Mesenchymal stem cell (in vitro differentiated cells and primary cell): ENCODE results near the gene MAP2K6.

ENCODE experiments used
- DNase-seq: peaks from one replicate; pipeline ENCODE4 v3.0.0-alpha.2; 2013
- H2AFZ ChIP-seq: one replicate; pipeline ENCODE4 v1.6.1; 2013; ENCODE audit warnings: low read depth, mild to moderate bottlenecking, control low read depth, inconsistent platforms, low read length, moderate library complexity
- H2AK5ac ChIP-seq: 2 replicates; pipeline ENCODE4 v1.6.1; 2013; ENCODE audit warnings: low read length, moderate library complexity, mild to moderate bottlenecking, inconsistent platforms; ENCODE audit not compliant: severe bottlenecking
- H2BK120ac ChIP-seq: one replicate; pipeline ENCODE4 v1.6.1; 2013; ENCODE audit warnings: low read depth, mild to moderate bottlenecking, inconsistent platforms, low read length, moderate library complexity
- H2BK12ac ChIP-seq, 2 experiments: one replicate each; pipeline ENCODE4 v1.6.1; 2013; ENCODE audit warnings: inconsistent platforms in 2 of 2, low read length in 2 of 2, mild to moderate bottlenecking in 2 of 2, moderate library complexity in 2 of 2, control low read depth in 1 of 2
- H2BK15ac ChIP-seq: one replicate; pipeline ENCODE4 v1.6.1; 2013; ENCODE audit warnings: mild to moderate bottlenecking, low read depth, inconsistent platforms; ENCODE audit not compliant: poor library complexity, severe bottlenecking
- H2BK5ac ChIP-seq: 2 replicates; pipeline ENCODE4 v1.6.1; 2013; ENCODE audit warnings: low read depth, mild to moderate bottlenecking, low read length, control low read depth, inconsistent platforms; ENCODE audit not compliant: poor library complexity, severe bottlenecking
- H3K14ac ChIP-seq, 2 experiments: one replicate each; pipeline ENCODE4 v1.6.1; 2013; ENCODE audit warnings: inconsistent platforms in 2 of 2, low read length in 2 of 2, control low read depth in 1 of 2, mild to moderate bottlenecking in 1 of 2, moderate library complexity in 1 of 2
- H3K18ac ChIP-seq, 2 experiments: one replicate each; pipeline ENCODE4 v1.6.1; 2013; ENCODE audit warnings: inconsistent platforms in 2 of 2, low read length in 2 of 2, control low read depth in 1 of 2, low read depth in 1 of 2, mild to moderate bottlenecking in 1 of 2
- H3K23ac ChIP-seq, 2 experiments: one replicate each; pipeline ENCODE4 v1.6.1; 2013; ENCODE audit warnings: inconsistent platforms in 2 of 2, low read length in 2 of 2, mild to moderate bottlenecking in 2 of 2, moderate library complexity in 2 of 2, control low read depth in 1 of 2
- H3K27ac ChIP-seq: 2 replicates; pipeline ENCODE4 v1.5.1; 2013; ENCODE audit warnings: mild to moderate bottlenecking, moderate library complexity, low read length, control low read depth, inconsistent platforms; ENCODE audit not compliant: poor library complexity, severe bottlenecking
- H3K27me3 ChIP-seq, 2 experiments: 2 replicates each; pipeline versions ENCODE4 v1.6.1 to v1.7.0; 2013; ENCODE audit warnings: low read length in 2 of 2, mild to moderate bottlenecking in 2 of 2, moderate library complexity in 2 of 2, control low read depth in 1 of 2, inconsistent platforms in 1 of 2; ENCODE audit not compliant: control insufficient read depth in 1 of 2, insufficient read depth in 1 of 2
- H3K36me3 ChIP-seq, 2 experiments: 2 replicates each; pipeline versions ENCODE4 v1.6.1 to v1.7.0; 2013; ENCODE audit warnings: low read length in 2 of 2, control low read depth in 1 of 2, inconsistent platforms in 1 of 2, low read depth in 1 of 2, mild to moderate bottlenecking in 1 of 2; ENCODE audit not compliant: insufficient read depth in 2 of 2, control insufficient read depth in 1 of 2
- H3K4ac ChIP-seq, 2 experiments: one replicate each; pipeline ENCODE4 v1.6.1; 2013; ENCODE audit warnings: inconsistent platforms in 2 of 2, low read length in 2 of 2, mild to moderate bottlenecking in 2 of 2, moderate library complexity in 2 of 2, control low read depth in 1 of 2, low read depth in 1 of 2
- H3K4me1 ChIP-seq: 2 replicates; pipeline ENCODE4 v1.6.1; 2013; ENCODE audit warnings: low read depth, low read length, control low read depth; ENCODE audit not compliant: control insufficient read depth, insufficient read depth
- H3K4me2 ChIP-seq: 2 replicates; pipeline ENCODE4 v1.6.1; 2013; ENCODE audit warnings: low read length, mild to moderate bottlenecking, inconsistent platforms; ENCODE audit not compliant: poor library complexity, severe bottlenecking
- H3K4me3 ChIP-seq, 2 experiments: 2 replicates each; pipeline versions ENCODE4 v1.5.1 to v1.7.0; 2013; ENCODE audit warnings: low read length in 2 of 2, mild to moderate bottlenecking in 2 of 2, control low read depth in 1 of 2, low read depth in 1 of 2; ENCODE audit not compliant: insufficient read depth in 1 of 2
- H3K79me1 ChIP-seq: replicated peaks from 2 replicates; pipeline ENCODE4 v1.6.1; 2013; ENCODE audit warnings: mild to moderate bottlenecking, control low read depth, low read length, inconsistent platforms; ENCODE audit not compliant: poor library complexity, severe bottlenecking
- H3K9ac ChIP-seq: 2 replicates; pipeline ENCODE4 v1.7.0; 2013; ENCODE audit warnings: mild to moderate bottlenecking, low read length, moderate library complexity
- H3K9me3 ChIP-seq: 2 replicates; pipeline ENCODE4 v1.7.0; 2013; ENCODE audit warnings: mild to moderate bottlenecking, low read length; ENCODE audit not compliant: control insufficient read depth
- H4K8ac ChIP-seq: one replicate; pipeline ENCODE4 v1.6.1; 2013; ENCODE audit warnings: inconsistent platforms, mild to moderate bottlenecking, low read length, moderate library complexity
- H4K91ac ChIP-seq: one replicate; pipeline ENCODE4 v1.6.1; 2013; ENCODE audit warnings: mild to moderate bottlenecking, low read length, inconsistent platforms
- WGBS: methylation state at CpG from one replicate; pipeline ENCODE4 v1.1.7; 2013; ENCODE audit warnings: mixed read lengths; 5-methylcytosine and 5-hydroxymethylcytosine counted together

The MAP2K6 gene

DNA sequence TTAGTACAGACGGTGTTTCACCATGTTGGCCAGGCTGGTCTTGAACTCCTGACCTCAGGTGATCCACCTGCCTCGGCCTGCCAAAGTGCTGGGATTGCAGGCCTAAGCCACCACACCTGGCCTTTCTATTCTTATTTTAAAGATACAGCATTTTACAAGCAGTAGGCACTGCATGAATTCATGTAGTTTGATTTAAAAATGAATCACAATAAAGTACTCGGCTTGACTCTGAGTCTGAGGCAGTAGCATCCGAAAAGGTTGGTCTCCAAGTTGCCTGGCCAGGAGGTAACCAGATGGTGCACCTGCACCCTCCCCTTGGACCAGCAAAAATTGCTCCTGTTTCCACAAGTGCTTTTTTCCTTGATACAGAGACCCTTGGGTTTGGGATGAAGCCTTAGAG lies 35.6 kb downstream of the MAP2K6 start:
- Histone ChIP-seq H2BK15ac (no peak overlapping the region), H3K14ac (no peak overlapping the region), H3K9ac (no peak overlapping the region), H2AFZ (no peak overlapping the region), H3K27ac (no peak overlapping the region), H3K36me3 (no peaks in the 10 kb centered on the region), H3K18ac (no peak overlapping the region), H3K79me1 (peaks cover 5% of the 10 kb centered on the region), H2BK12ac (no peak overlapping the region), H4K91ac (no peak overlapping the region), H3K4me3 (no peak overlapping the region), H3K4me1 (peaks cover 4% of the 10 kb centered on the region), H3K9me3 (no peaks in the 10 kb centered on the region), H3K4ac (no peak overlapping the region), H2BK5ac (no peak overlapping the region), H3K4me2 (no peak overlapping the region), H3K27me3 (no peaks in the 10 kb centered on the region), H2AK5ac (no peak overlapping the region), H3K23ac (no peak overlapping the region), H2BK120ac (no peak overlapping the region), H4K8ac (no peak overlapping the region)
- WGBS: 97% methylated on average over 4 of the region's 4 CpGs
- no peak for DNase-seq

DNA sequence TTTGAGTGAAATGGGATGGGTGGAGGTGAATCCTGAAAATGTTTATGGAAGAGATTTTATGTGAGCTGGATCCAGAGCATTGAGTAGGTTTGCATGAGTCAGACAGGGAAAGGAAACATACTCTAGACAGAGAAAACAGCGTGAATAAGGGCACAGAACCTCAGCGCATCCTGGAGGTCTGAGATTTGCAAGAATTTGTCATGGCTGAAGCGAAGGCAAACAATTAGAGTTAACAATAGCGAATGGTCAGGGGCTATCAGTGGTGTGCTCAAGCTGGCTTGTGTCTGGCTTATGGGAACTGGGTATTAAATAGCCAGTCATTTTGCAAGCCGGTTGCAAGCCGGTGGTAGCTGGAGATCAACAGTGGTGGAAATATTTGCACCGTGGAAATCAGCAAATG lies 36.4 kb downstream of the MAP2K6 start:
- Histone ChIP-seq H3K27ac (no peak overlapping the region), H3K4me2 (no peak overlapping the region), H3K4me1 (peaks cover 4% of the 10 kb centered on the region), H3K9me3 (no peaks in the 10 kb centered on the region), H3K23ac (no peak overlapping the region), H3K4me3 (no peak overlapping the region), H3K79me1 (peaks cover 5% of the 10 kb centered on the region), H3K27me3 (no peaks in the 10 kb centered on the region), H2BK15ac (no peak overlapping the region), H2AK5ac (no peak overlapping the region), H3K4ac (no peak overlapping the region), H3K14ac (no peak overlapping the region), H3K36me3 (no peaks in the 10 kb centered on the region), H2BK120ac (no peak overlapping the region), H2BK12ac (no peak overlapping the region), H2BK5ac (no peak overlapping the region), H4K8ac (peak overlapping the region; percentile 35), H3K9ac (no peak overlapping the region), H3K18ac (no peak overlapping the region), H4K91ac (no peak overlapping the region), H2AFZ (no peak overlapping the region)
- 79% methylated on average over 7 of the region's 7 CpGs for WGBS
- DNase-seq: peak; percentile 20

DNA sequence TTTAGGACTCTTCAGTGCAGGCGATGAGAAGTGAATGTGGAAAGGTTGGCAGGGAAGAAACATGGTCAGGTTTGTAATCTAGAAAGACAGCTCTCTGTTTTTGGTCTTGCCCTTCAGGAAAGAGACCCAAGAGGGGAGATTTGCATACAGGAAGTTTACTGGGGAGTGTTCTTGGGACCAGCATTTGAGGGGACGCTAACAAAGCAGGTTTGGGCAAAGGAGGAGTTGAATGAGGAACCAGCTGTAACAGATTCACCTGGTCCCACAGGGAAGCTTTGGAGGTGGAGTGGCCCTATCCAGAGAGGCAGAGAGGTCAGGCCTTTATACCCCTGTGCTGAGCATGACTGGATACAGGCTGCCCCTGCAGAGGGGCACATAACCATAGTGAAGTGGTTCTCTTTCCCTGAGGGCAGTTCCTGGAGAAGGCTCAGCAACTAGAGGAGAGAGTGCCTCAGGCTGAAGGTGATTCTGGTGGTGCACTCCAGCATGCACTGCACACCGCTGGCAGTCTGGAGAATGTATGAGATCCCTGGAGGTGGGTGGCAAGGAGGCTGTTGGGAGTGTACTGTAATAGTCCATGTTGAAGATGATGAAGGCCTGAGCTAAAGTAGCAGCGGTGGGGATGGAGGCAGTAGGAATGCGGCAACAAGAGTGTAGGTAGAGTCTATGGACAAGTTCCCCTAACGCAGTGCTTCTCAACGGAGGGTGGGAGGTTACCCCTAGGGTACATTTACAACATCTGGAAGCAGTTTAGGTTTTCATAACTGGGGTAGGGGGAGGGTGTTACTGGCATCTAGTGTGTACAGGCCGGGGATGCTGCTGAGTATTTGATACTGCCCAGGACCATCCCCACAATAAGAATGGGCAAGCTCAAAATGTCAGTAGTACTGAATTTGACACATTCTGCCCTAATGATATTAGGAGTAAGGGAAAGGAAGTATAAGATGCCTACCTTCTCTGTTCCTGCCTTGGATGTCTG lies 37.2 kb downstream of the MAP2K6 start:
- H3K27me3 ChIP-seq: no peaks in the 10 kb centered on the region
- no peak overlapping the region for H2BK12ac ChIP-seq
- H2BK5ac ChIP-seq: no peak overlapping the region
- no peak overlapping the region for H3K27ac ChIP-seq
- H3K18ac ChIP-seq: no peak overlapping the region
- no peak overlapping the region for H4K8ac ChIP-seq
- no peak for DNase-seq
- 89% methylated on average over 8 of the region's 8 CpGs for WGBS
- H2AFZ ChIP-seq: no peak overlapping the region
- no peak overlapping the region for H4K91ac ChIP-seq
- no peak overlapping the region for H3K4me3 ChIP-seq
- H3K4me1 ChIP-seq: peaks cover 4% of the 10 kb centered on the region
- H2BK120ac ChIP-seq: no peak overlapping the region
- no peak overlapping the region for H3K4me2 ChIP-seq
- peak overlapping the region in 1 of 2 experiments; percentile 31 for H3K14ac ChIP-seq
- no peak overlapping the region for H3K4ac ChIP-seq
- H3K79me1 ChIP-seq: peaks cover 5% of the 10 kb centered on the region
- no peak overlapping the region for H3K23ac ChIP-seq
- H2AK5ac ChIP-seq: no peak overlapping the region
- no peaks in the 10 kb centered on the region for H3K9me3 ChIP-seq
- H3K9ac ChIP-seq: no peak overlapping the region
- no peak overlapping the region for H2BK15ac ChIP-seq
- no peaks in the 10 kb centered on the region for H3K36me3 ChIP-seq

GRCh38 chr17:69452664-69453260 lies 38.3 kb downstream of the MAP2K6 start:
- Histone ChIP-seq H2BK12ac (no peak overlapping the region), H2AK5ac (no peak overlapping the region), H3K4me2 (no peak overlapping the region), H2AFZ (no peak overlapping the region), H3K27ac (no peak overlapping the region), H2BK15ac (no peak overlapping the region), H3K23ac (no peak overlapping the region), H3K9me3 (no peaks in the 10 kb centered on the region), H3K18ac (no peak overlapping the region), H3K4me1 (peaks cover 2% of the 10 kb centered on the region), H3K14ac (no peak overlapping the region), H4K91ac (no peak overlapping the region), H3K36me3 (no peaks in the 10 kb centered on the region), H4K8ac (no peak overlapping the region), H3K79me1 (peaks cover 5% of the 10 kb centered on the region), H3K4ac (no peak overlapping the region), H2BK120ac (no peak overlapping the region), H3K4me3 (no peak overlapping the region), H2BK5ac (no peak overlapping the region), H3K27me3 (no peaks in the 10 kb centered on the region), H3K9ac (no peak overlapping the region)
- WGBS: 92% methylated on average over 8 of the region's 8 CpGs
- no peak for DNase-seq
